HG03135 (cell line): ENCODE results near the gene TPP2.
A peak's percentile ranks its signal among the peaks of the same experiment; 100 is the strongest.

Source experiments
- ATAC-seq: cut with Tn5 transposase; IDR thresholded peaks from one replicate; pipeline ENCODE4 v1.9.1; 2021; ENCODE audit warnings: mild to moderate bottlenecking, moderate library complexity; ENCODE audit not compliant: unreplicated experiment

The TPP2 gene

DNA sequence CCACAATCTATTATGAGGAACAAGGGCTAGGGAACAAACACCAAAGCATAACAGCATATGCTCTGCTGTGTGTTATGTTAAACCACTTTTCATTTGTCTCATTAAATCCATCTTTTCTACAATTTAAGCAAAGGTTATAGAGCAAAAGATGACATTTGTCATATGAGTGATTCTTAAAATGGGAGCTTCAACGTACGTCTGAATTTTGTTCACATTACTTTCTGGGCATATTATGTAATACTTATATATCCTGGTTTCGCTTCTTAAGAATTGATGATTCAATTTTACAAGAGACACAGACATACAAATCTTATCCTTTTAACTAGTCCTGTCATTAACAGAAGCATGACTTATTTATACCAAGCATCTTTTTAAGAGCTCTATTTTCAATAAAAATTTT is 3.3 kb upstream of the TPP2 start:
- no peak for ATAC-seq

DNA sequence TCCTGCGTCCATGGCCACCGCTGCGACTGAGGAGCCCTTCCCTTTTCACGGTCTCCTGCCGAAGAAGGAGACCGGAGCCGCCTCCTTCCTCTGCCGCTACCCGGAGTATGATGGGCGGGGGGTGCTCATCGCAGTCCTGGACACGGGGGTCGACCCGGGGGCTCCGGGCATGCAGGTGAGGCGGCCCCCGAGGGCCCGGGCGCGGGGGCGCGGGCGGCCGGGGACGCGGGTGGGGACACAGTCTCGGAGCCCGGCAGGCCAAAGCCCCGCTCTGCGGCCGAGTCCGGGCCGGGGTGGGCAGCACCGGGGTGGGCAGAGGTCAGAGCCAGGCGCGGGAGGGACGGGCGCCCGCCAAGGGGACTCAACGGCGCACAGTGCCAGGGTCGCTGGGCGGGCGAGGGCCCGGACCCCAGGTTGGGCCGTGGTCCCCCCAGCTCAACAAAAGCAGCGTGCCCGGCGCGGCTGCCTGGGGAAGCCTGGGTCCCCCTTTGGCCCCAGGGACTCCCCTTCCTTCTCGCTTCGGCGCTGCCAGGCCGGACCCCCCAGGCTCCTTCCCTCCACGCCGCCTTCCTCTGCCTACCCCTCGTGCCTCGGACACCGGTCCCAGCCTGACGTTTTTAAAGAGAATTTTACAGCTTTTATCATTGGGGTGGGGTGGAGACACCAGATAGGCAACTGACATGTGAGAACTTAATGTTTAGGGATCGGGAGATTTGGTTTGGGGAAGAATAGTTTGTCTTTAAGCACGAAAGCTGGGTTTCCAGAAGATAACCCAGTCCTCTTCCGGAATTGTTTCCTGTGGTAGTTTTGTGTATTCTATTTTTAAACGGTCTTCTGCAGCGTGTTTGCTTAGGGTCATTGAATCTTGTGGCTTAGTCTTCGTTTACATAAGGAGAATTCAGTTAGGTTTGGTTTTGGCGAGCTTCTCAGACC is 509 bp downstream of the TPP2 start:
- peak; percentile 21 for ATAC-seq

DNA sequence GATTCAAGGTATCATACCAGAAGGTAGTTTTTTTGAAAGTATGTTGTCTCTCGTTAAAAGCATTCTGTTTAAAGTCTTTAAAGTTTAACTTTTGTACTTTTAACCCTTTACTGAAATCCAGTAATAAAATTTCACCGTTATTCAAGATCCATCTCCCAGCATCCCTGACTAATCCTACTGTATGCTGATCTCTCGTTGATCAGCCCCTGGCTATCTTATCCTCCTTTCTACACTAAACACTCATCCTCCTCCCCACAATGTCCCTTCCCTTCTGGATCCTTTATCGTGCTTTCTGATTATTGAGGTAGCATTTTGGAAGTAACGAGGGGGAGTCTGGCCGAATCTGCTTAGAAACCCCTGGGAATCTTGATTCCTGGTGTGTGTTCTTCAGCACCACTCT is 1.3 kb downstream of the TPP2 start:
- no peak for ATAC-seq

DNA sequence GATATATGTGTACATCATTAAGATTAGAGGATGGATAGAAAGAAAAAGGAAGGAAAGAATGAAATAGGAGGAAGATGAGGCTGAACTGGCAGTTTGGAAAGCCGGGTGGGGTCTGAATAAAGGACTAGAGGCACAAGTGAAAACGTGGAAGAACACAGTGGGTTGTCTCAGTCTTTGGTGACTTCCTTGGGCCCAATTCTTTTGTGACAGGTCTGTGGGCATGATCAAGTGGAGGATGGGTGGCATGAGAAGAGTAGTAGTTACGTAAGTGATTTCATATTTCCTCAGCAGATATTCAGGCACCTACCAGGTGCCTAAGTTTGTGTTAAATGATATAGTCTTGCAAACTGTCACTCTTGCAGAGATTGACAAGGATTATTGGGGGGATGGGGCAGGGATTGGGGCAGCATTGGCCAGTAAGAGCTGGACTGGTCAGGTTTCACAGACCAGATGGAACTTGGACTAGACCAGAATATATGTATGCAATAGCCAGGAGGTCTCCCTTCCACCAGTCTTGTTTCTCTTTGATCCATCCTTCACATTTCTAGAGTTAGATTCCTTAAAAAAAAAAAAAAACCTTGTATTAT is 2.7 kb downstream of the TPP2 start:
- no peak for ATAC-seq

DNA sequence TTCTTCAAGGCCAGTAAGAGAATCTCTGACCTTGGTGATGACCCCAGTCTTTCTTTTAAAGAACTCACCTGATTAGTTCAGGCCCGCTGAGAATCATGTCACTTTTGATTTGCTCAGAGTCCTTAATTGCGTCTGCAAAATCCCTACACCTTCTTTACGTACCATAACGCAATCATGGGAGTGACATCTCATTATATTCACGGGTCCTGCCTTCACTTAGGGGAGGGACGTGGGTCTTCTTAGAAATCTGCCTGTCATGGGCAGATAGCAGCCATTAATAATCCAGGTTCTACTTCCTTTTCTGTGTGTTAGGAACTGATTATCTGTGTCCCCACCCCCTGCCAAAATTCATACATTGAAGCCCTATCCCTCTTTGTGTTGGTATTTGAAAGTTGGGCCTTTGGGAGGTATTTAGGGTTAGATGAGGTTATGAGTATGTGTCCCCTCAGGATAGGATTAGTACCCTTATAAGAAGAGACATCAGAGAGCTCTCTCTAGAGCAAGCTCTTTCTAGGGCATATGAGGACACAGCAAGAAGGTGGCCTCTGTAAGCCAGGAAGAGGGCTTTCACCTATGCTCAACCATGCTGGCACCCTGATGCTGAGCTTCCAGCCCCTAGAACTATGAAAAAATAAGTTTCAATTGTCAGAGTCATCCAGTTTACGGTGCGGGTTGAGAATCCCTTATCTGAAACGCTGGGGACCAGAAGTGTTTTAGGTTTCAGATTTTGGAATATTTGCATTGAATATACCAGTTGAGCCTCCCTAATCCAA is 9.9 kb downstream of the TPP2 start:
- no peak for ATAC-seq

DNA sequence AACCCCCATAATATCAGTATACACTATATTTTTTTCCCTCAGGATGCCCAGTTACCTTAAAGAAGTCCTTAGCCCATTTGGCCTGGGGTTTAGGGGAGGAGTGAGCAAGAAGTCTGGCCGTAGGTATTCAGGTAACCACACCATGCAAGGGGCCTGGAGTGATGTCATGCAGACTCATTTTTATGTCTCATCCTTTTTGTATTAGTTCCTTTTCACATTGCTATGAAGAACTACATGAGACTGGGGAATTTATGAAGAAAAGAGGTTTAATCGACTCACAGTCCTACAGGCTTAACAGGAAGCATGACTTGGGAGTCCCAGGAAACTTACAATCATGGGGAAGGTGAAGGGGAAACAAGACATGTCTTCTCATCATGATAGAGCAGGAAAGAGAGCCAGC is 12.2 kb downstream of the TPP2 start:
- no peak for ATAC-seq

DNA sequence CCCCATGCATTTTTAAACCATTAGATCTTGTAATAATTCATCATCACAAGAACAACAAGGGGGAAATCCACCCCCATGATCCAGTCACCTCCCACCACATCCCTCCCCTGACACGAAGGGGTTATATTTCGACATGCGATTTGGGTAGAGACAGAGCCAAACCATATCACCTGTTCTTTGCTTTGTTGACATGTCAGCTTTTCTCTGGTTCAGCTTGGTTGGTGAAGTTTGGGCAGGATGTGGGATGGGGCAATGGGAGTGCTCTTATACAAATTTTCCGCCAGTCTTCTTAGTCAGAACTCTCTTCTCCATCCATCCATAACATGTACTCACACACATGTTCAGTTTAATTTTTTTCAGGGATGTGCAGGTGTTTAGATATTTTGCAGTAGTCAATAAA is 12.9 kb downstream of the TPP2 start:
- ATAC-seq: no peak

DNA sequence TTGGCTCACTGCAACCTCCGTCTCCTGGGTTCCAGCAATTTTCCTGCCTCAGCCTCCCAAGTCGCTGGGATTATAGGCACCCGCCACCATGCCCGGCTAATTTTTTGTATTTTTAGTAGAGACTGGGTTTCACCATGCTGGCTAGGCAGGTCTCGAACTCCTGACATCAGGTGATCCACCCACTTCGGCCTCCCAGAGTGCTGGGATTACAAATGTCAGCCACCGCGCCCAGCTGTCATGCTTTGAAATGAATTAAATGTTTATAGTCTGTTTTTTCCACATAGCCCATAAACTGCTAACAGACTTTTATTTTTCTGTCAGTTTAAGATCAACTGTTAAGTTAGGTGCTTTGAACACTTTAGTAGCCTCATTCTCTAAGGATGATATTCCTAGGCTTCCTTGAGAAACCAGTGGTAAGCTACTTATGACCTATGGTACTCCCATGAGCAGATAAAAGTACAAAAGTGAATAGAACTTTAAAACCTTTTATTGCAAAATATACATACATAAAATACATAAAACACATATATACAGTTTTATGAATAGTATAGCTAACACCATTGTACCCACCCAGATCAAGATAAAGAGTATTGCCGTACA is 13.6 kb downstream of the TPP2 start:
- ATAC-seq: no peak

DNA sequence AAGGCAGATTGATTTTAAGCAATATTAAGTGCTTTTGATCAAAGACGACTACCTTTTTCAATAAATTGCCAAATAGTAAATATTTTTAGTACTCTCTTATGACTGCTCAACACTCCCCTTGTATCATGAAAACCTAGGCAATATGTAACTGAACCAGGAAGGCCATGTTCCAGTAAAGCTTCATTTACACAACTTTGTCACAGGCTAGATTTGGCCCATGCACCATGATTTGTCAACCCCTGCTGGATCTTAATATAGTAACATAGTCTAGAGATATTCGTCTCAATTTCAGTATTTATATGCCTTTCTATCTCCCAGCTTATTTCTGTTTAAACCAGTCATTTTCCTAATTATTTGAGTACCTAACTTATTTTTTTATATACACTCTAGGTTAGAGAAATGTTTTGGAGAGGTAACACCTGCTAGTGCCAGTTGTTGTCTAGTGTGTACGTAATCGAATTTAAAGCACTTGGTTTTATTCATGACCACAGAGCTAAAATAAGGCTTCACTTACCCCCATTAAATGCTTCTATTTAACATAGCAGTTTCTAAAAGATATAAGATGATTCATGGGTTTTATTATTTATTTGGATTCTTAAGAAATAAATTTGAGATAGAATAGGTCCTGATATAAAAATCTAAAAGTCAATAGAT is 21.0 kb downstream of the TPP2 start:
- no peak for ATAC-seq

DNA sequence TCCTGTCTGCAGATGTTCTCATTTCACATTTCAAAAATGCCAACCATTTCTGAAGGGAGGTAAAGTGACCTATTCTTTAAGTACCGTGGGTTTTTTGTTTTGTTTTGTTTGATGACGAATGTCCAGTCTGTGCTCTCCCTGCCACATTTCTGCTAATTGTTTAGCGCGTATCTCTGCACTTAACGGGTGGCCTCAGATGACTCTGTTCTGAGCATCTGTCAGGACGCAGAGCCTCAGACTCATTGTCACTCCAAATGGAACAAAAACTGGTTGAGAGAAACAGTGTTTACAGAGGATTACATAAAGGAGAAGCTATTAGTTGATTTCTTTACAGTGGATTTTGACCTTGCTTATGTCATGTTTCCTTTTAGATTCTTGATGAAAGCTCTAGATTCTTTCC is 23.7 kb downstream of the TPP2 start:
- ATAC-seq: no peak

DNA sequence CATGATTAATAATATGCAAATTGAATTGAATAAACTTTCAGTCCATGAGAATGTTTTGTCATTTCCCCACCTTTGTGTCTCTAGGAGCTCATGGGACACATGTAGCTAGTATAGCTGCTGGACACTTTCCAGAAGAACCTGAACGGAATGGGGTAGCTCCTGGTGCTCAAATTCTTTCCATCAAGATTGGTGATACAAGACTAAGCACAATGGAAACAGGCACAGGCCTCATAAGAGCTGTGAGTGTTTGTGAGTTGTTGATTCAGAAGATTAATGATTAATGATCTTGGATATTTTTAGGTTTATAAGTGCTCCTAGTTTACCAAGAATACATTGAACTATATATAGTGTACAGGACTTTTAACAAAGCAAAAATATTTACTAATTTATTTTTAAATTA is 30.1 kb downstream of the TPP2 start:
- ATAC-seq: no peak

DNA sequence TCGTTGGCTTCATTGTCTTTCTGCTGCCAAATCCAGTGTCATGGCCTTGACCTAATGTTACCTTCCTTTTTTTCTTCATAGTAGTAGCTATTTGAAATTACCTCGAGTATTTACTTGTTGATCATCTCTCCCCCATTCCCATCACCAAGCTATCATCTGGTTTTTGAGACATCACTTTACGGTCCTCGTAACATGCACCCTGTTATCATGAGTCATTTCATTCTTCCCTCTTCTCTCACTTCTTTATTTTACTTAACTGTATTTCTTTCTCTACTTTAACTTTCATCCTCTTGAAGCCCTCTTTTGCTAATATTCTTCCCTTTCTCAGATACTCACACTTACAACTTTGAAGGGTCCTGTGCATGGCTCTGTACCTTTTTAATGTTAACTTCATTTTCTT is 31.8 kb downstream of the TPP2 start:
- ATAC-seq: no peak

DNA sequence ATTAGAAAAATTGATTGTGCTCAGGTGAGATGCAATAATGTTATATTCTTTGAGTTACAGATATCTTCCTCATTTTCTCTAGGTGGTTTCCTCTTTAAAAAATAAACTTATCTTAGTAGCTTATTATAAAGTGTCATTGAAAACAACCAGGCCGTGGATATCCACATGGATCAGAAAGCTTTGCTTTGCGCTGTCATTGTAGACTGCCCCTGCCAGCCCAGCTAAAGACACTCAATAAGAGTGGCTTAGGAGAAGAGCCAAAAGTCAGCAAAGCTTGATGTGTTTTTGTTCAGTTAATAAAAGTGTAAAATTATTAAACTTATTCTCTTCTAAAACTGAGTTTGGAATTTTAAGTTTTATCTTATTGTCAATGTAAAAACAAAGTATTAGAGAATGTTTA is 34.4 kb downstream of the TPP2 start:
- ATAC-seq: no peak

DNA sequence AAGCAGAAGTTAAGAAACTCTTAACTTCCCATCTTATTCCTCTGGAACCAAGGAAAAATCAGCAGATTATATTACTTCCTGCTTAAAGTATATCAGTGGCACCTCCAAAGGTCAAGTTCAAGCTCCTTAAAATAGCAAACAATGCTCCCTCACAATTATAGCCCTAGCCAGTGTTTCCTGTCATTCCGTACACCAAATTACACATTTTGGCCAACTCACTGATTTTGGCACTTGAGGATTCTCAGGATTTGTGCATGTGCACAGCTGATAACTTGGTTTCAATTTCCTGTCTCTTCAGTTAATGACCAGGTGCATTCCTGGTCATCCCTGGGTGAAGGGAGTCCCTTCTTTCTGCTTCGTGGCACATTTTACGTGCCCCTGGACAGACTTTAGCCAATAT is 42.0 kb downstream of the TPP2 start:
- no peak for ATAC-seq

DNA sequence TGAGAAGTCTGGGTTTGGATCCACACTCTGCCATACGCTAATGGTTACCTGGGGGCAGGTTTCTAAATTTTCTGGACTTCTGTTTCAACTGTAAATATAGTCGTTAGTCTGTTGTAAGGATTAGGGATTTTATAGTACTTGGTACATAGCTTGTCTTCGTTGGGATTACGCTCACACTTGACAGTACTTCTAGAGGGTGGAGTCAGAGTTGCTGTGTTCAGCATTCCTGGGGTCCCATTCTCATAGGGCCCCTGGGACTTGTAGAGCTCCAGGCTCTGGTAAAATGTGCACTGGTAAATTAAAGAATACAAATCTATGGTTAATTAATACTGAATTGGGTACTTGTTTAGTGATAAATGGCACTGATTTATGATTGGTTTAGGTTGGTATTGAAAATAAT is 45.2 kb downstream of the TPP2 start:
- ATAC-seq: no peak

DNA sequence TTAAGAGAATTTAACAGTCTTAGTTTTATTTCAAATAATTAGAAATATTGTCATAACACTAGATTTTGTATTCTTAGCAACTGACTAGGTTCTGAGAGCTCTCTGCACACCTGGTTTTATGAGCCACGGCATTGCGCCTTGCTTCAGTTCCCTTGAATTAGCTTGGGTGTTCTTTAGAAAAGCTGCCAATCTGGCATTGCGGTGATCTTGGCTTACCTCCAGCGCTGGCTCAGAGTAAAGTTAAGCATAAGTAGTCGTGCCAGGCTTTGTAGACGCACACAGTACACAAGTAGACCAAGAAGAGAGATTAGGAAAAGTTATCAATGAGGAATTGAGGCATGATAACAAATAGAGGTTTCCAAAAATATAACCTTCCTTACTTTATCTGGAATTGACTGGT is 45.7 kb downstream of the TPP2 start:
- no peak for ATAC-seq

DNA sequence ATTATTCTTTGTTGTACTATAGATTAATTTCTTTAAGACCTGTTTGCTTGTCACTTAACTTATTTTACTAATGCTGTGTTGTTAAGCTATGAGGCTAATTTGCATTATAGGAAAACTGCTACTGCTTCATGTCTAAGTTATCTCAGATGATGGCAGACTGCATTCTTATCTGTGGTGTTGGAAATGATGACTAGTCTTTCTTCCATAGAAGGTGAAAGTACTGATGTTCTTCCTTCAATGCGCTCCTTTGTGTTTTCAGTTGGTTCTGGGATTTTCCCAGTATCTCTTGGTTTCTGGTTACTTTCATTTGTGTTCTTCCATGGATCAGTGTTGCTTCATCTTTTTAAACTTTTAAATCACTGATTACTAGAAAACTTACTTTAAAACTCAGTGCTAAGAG is 46.9 kb downstream of the TPP2 start:
- ATAC-seq: no peak

DNA sequence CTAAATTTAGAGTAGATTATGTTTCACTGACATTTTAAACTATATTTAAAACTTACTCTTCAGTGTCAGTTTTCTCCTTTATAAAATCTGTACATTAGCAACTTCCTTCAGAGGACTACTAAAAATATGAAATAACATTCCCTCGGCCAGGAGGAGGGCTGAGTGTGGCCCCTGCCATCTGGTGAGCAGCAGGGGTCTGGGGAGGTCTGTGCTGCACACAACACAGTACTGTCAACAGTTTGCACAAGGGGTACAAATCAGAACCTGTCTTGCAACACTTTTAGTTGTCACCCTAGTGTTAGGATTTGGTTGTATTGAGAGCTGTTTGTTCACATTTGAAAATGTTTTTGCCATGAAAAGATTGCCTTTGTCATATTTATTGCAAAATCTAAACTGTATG is 48.9 kb downstream of the TPP2 start:
- no peak for ATAC-seq

DNA sequence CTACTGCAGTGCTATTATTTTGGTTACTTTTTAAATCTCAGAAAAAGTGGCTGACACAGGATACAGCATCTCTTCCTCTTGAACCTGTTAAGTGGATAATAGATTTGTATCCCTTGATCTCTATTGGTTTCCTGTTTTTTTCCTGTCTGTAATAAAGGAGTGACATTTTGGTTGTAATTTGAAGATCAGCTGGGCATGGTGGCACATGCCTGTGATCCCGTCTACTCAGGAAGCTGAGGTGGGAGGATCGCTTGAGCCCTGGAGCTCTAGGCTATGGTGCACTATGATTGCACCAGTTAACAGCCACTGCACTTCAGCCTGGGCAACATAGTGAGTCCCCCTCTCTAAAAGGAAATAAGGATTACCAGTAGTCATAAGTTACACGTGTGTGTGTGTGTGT is 51.3 kb downstream of the TPP2 start:
- ATAC-seq: no peak

DNA sequence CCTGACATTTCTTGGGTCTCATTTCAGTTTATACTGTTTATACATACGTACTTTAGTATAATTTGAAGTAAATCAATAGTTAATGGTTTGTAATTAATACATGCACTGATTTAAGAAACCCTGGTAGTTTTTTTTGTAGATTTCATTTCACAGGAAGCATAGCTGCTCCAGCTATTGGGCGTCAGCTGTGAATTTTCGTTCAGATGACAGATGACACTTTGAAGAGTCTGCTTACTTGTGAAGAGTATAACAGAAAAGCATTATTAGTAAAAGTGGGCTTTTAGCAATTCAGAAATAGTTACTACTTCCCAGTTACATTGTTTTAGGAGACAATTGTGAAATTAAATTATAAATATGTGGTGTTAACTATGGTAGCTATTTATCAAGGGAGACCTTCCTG is 53.7 kb downstream of the TPP2 start:
- no peak for ATAC-seq

DNA sequence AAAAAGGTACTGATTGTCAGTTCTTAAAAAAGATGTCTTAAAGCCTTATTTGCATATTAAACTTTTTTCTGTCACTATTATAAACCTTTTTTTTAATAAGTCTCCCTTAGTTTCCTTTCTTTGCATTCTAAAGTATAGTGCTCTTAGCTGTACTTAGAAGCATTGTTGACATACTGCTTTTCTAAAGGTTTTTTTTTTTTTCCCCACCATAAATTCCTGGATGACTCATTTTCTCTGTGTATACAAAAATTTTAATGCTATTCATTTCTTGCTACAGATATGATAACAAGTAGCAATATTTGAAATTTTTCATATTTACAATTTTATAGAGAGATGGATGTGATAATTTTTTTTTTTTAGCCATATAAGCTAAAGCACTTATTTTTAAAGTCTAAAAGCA is 54.6 kb downstream of the TPP2 start:
- no peak for ATAC-seq
